Glutamatergic neuron (in vitro differentiated cells): ENCODE results near the gene CARM1. TPM values are rescaled to one million over a fixed set of nuclear protein-coding genes. Genes with fewer than 3 reads are reported as not detected.
"Not testable (repeated sequence)": the region's sequence is repeated elsewhere in the genome, so short reads cannot be mapped to it uniquely, and the experiment has no call there.

ENCODE experiments used
- DNase-seq: peaks from one replicate; pipeline ENCODE4 v3.0.0; 2022
- H3K27ac Mint-ChIP-seq: one replicate; pipeline ENCODE4 v1.8.0; 2020; ENCODE audit warnings: mild to moderate bottlenecking, mixed read lengths, inconsistent platforms; ENCODE audit not compliant: unreplicated experiment
- H3K27me3 Mint-ChIP-seq: one replicate; pipeline ENCODE4 v1.8.0; 2020; ENCODE audit warnings: mild to moderate bottlenecking, moderate library complexity, mixed read lengths, inconsistent platforms; ENCODE audit not compliant: unreplicated experiment
- H3K36me3 Mint-ChIP-seq: one replicate; pipeline ENCODE4 v1.8.0; 2020; ENCODE audit warnings: mild to moderate bottlenecking, mixed read lengths, inconsistent platforms; ENCODE audit not compliant: unreplicated experiment
- H3K4me1 Mint-ChIP-seq: one replicate; pipeline ENCODE4 v1.8.0; 2020; ENCODE audit warnings: mild to moderate bottlenecking, low read depth, mixed read lengths, inconsistent platforms; ENCODE audit not compliant: unreplicated experiment
- H3K4me3 Mint-ChIP-seq: one replicate; pipeline ENCODE4 v1.8.0; 2020; ENCODE audit warnings: mild to moderate bottlenecking, mixed read lengths, inconsistent platforms; ENCODE audit not compliant: unreplicated experiment
- H3K9me3 Mint-ChIP-seq: one replicate; pipeline ENCODE4 v1.8.0; 2020; ENCODE audit warnings: mild to moderate bottlenecking, moderate library complexity, mixed read lengths, inconsistent platforms; ENCODE audit not compliant: unreplicated experiment
- CTCF ChIP-seq: fragments of 200-600 bp; sonication (generic); IDR thresholded peaks from one replicate; pipeline ENCODE4 v1.5.0; 2021; ENCODE audit not compliant: partially characterized antibody, unreplicated experiment
- total RNA-seq: library from RNA; stranded (reverse); fragmentation: NEBNext Ultra II Directional; extraction: Animal tissue kit (Norgen Biotek cat#: 25700); gene quantifications from one replicate; pipeline ENCODE4 v1.2.1, GENCODE V29; 2021; ENCODE audit not compliant: unreplicated experiment

Gene CARM1
- total RNA-seq, 1 donor from 2014 or later: 133 TPM

DNA sequence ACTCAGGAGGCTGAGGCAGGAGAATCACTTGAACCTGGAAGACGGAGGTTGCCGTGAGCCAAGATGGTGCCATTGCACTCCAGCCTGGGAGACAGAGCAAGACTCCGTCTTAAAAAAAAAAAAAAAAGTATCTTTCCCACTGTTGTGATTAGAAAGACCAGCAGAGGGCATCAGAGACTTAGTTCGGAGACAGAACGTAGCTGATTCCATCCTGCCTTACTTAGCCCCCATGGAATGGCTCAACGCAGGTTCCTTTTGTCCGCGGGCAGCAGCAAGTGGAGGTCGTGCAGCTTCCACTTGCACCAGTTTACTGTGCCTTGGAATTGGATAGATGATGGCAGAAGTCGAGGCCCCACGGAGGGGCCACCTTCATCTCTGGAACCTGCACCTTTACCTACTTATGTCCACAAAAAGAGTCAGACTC, 65.3 kb downstream of the CARM1 start:
- DNase-seq: peak; percentile 63
- peak; percentile 65 for TF ChIP-seq CTCF
- H3K27me3 Mint-ChIP-seq: peaks cover 4% of the 10 kb centered on the region

GRCh38 chr19:10941649-10942048, 70.3 kb downstream of the CARM1 start:
- DNase-seq, H3K27me3 Mint-ChIP-seq, H3K9me3 Mint-ChIP-seq, H3K36me3 Mint-ChIP-seq, H3K4me3 Mint-ChIP-seq, H3K4me1 Mint-ChIP-seq: not testable (repeated sequence)
- H3K27ac Mint-ChIP-seq: peak overlapping the region; percentile 73

More for the DNA sequence above, 65.3 kb downstream of the CARM1 start:
- Mint-ChIP-seq H3K4me3 (no peak overlapping the region), H3K9me3 (no peaks in the 10 kb centered on the region), H3K4me1 (no peaks in the 10 kb centered on the region), H3K36me3 (no peaks in the 10 kb centered on the region), H3K27ac (peak overlapping the region; percentile 73)

DNA sequence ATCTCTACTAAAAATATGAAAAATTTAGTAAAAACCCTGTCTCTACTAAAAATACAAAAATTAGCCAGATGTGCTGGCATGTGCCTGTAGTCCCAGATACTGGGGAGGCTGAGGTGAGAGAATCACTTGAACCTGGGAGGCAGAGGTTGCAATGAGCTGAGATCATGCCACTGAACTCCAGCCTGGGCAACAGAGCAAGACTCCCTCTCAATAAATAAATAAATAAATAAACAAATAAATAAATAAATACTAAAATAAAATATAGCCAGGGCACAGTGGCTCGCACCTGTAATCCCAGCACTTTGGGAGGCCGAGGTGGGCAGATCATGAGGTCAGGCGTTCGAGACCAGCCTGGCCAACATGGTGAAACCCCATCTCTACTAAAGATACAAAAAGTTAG, 72.1 kb downstream of the CARM1 start:
- H3K4me3 Mint-ChIP-seq, H3K36me3 Mint-ChIP-seq, H3K27ac Mint-ChIP-seq, DNase-seq, H3K9me3 Mint-ChIP-seq, H3K27me3 Mint-ChIP-seq, H3K4me1 Mint-ChIP-seq: not testable (repeated sequence)

- Mint-ChIP-seq H3K4me3 (no peak overlapping the region), H3K27ac (no peak overlapping the region), H3K4me1 (peaks cover 4% of the 10 kb centered on the region), H3K27me3 (no peaks in the 10 kb centered on the region), H3K9me3 (no peaks in the 10 kb centered on the region), H3K36me3 (no peaks in the 10 kb centered on the region)
- no peak for DNase-seq
- TF ChIP-seq CTCF: no peak
Observed at GRCh38 chr19:10945264-10945663, 73.9 kb downstream of the CARM1 start.

GRCh38 chr19:10946958-10947657, 75.8 kb downstream of the CARM1 start:
- DNase-seq: no peak
- TF ChIP-seq CTCF: no peak
- peaks cover 4% of the 10 kb centered on the region for H3K4me1 Mint-ChIP-seq
- H3K36me3 Mint-ChIP-seq: no peaks in the 10 kb centered on the region
- H3K27me3 Mint-ChIP-seq: no peaks in the 10 kb centered on the region
- H3K27ac Mint-ChIP-seq: no peak overlapping the region
- H3K9me3 Mint-ChIP-seq: no peaks in the 10 kb centered on the region
- H3K4me3 Mint-ChIP-seq: peak overlapping the region; percentile 15

GRCh38 chr19:10952809-10953208, 81.5 kb downstream of the CARM1 start:
- H3K27ac Mint-ChIP-seq: no peak overlapping the region

GRCh38 chr19:10959277-10959968, 88.1 kb downstream of the CARM1 start:
- H3K36me3 Mint-ChIP-seq, DNase-seq: not testable (repeated sequence)
- Mint-ChIP-seq H3K4me1 (peaks cover 11% of the 10 kb centered on the region), H3K4me3 (peak overlapping the region; percentile 88), H3K27me3 (peaks cover 15% of the 10 kb centered on the region), H3K27ac (peak overlapping the region; percentile 52), H3K9me3 (peaks cover 11% of the 10 kb centered on the region)

More at GRCh38 chr19:10952809-10953208, 81.5 kb downstream of the CARM1 start:
- Mint-ChIP-seq H3K36me3 (no peaks in the 10 kb centered on the region), H3K9me3 (no peaks in the 10 kb centered on the region), H3K4me3 (no peak overlapping the region), H3K27me3 (no peaks in the 10 kb centered on the region), H3K4me1 (no peaks in the 10 kb centered on the region)
- no peak for TF ChIP-seq CTCF
- no peak for DNase-seq
